ENCODE data around the gene MYO7B.

- no peak for TF ChIP-seq EZH2 (IDR thresholded peaks at IDR 0.05; ENCODE audit: borderline replicate concordance, low read length)
- no peak for TF ChIP-seq CTCF (IDR thresholded peaks at IDR 0.05; ENCODE audit: low read length)
Observed at GRCh38 chr2:127563458-127564428, 28.3 kb downstream of the MYO7B start.

Data from OCI-LY1 (cell line).